AG10803 (cell line): ENCODE data around the gene AAR2.

Experiments
- DNase-seq: peaks from one replicate; pipeline ENCODE4 v3.0.0; 2010; ENCODE audit warnings: low read depth
- H3K4me3 ChIP-seq: 2 replicates; pipeline ENCODE4 v1.5.1; 2011; ENCODE audit warnings: mild to moderate bottlenecking, low read length, control low read depth
- TF ChIP-seq, protein P1 (sequence below): conservative IDR thresholded peaks from 2 replicates; pipeline ENCODE4 v1.5.1; 2011; ENCODE audit warnings: mild to moderate bottlenecking, low read length, control low read depth, inconsistent platforms

Gene AAR2

DNA sequence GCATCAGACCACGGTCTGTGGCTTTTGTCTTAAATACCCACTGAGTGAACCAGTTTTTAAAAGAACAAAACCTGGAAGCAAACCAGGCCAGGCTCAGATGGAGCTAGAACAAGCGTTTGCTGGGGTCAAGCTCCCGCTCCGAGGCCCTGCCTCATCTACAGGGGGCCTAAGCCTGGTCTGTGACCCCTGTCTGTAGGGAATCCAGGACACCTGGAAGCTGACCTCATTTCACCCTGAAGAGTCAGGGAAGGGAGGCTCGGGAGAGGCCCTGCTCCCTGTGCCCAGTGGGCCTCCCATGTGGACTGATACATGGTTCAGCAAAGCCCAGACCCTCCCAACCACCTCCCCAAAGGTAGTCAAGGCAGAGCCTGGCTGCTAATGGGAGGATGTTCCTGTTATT, 43.1 kb downstream of the AAR2 start:
- H3K4me3 ChIP-seq = no peak overlapping the region
- DNase-seq = no peak
- TF ChIP-seq, protein P1, sequence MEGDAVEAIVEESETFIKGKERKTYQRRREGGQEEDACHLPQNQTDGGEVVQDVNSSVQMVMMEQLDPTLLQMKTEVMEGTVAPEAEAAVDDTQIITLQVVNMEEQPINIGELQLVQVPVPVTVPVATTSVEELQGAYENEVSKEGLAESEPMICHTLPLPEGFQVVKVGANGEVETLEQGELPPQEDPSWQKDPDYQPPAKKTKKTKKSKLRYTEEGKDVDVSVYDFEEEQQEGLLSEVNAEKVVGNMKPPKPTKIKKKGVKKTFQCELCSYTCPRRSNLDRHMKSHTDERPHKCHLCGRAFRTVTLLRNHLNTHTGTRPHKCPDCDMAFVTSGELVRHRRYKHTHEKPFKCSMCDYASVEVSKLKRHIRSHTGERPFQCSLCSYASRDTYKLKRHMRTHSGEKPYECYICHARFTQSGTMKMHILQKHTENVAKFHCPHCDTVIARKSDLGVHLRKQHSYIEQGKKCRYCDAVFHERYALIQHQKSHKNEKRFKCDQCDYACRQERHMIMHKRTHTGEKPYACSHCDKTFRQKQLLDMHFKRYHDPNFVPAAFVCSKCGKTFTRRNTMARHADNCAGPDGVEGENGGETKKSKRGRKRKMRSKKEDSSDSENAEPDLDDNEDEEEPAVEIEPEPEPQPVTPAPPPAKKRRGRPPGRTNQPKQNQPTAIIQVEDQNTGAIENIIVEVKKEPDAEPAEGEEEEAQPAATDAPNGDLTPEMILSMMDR = no peak

DNA sequence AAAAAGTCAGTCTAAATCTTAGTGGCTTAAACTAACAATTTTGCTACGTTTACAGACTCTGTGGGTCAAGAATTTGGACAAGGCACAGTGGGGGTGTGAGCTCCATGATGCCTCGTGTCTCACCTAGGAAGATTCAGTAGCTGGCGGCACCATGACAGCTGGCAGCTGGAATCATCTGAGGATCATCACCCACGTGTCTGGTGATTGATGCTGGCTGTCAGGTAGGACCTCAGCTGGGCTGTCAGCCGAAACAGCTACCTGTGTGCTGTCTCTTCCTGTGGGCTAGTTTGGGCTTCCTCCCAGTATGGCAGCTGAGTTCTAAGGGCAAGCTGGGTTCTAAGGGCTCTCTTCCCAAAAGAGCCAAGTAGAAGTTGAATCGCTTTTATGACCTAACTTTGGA, 43.5 kb downstream of the AAR2 start:
- H3K4me3 ChIP-seq = no peak overlapping the region
- no peak for DNase-seq
- TF ChIP-seq, protein P1 = no peak

DNA sequence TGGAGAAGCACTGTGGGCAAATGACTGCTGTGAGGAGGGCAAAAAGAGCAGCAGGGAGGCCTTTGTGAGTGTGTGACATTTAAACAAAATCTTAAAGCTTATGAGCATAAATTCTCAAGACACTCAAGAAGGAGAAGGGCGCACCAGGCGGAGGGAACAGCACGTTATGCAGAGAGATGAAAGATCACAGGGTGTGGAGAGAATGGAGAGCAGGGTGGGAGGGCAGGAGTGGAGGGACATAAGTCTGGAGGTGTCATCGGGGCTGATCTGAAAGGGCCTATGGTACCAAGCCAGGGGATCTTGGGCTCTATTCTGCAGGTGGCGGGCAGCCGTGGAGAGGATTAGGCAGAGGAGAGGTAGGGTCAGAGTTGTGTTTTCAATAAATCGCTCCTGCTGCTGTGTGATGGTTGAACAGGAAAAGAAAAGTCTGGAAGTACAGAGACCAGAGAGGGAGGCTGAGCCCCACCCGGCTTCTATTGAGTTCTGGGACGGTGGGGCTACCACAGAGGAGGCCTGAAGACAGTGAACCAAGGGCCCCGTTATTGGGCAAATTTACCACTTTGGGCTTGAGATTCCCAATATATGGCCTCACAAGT, 45.6 kb downstream of the AAR2 start:
- TF ChIP-seq, protein P1 = no peak
- no peak overlapping the region for H3K4me3 ChIP-seq
- DNase-seq = no peak

DNA sequence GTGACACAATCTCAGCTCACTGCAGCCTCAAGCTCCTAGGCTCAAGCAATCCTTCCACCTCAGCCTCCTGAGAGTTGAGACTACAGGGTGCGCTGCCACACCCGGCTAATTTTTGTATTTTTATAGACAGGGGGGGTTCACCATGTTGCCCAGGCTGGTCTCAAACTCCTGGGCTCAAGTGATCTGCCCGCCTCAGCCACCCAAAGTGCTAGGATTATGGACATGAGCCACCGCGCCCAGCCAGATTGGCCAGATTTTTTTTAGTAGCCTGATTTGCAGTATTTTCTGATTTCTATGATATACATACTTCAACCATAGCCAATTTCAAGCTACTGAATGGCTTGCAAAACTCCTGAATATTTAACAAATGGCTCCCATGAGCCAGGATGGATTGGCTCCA, 48.5 kb downstream of the AAR2 start:
- TF ChIP-seq, protein P1 = no peak
- DNase-seq = no peak

DNA sequence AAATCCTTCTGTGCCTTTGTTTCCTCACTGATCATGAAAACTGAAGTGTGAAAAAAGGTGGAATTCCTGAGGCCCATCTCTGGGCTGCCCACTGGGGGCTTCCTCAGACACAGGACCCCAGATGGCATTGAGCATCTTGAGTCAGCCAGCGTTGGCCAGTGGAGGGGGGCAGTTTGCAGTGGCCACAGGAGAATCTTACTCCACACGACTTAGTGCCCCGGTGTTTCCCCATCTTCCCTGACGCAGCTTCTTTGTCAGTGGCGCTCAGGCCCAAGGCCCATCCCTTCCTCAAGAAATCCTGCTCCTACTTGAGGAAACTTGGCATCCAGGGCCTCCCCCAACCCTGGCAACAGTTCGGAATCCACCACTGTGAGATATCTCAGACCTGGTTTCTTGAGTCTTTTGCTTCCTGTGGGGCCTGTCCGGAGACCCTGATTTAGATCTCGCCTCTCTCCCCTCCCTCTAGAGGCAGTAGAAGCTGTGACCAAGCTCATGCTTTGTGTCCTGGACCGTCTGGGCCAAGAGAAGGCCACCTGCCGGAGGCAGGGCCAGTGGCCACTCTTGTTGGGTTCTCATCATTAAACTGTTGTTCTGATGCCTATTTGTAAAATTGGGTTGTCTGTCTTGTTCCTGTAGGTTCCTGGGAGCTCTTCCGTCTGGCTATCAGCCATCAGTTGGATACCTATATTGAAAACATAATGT, 49.6 kb downstream of the AAR2 start:
- H3K4me3 ChIP-seq = no peak overlapping the region
- no peak for DNase-seq
- TF ChIP-seq, protein P1 = no peak

More for the DNA sequence above, 48.5 kb downstream of the AAR2 start:
- H3K4me3 ChIP-seq = no peak overlapping the region

DNA sequence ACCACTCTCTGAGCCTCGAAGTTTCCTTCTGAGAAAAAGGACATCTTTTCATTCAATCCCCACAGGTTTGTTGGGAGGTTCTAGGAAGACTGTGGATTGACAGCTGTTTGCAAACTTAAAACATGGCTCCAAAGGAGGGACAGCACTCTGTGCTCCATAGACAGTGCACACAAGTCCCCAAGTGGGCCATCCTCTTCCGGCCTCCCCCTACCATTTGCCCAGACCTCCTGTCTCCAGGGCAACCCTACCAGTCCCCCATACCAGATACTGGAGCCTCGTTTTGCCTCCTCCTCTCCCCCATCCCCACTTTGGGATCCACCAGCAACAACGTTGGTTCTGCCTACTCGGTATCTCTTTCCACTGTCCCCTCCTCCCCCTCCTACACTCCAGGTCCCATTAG, 61.4 kb downstream of the AAR2 start:
- DNase-seq = no peak
- TF ChIP-seq, protein P1 = no peak
- no peak overlapping the region for H3K4me3 ChIP-seq

DNA sequence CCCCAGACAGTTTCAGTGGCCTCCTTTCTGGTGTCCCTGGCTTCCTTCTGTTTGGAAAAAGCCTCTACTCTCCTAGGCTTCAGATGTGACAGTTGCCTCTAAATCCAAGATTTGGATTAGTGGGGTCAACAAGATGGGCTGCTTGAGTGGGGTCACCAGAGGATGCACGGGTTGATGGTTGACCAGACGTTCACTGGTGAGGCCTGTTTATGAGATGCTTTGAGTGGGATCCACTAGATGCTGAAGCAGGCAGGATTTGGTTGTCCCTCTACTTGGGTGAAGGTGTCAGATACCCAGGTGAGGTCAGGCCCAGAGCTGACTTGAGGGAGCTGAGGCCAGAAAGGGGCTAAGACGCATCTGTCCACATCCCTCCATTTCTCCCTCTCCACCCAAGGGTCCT, 61.8 kb downstream of the AAR2 start:
- DNase-seq = no peak
- H3K4me3 ChIP-seq = no peak overlapping the region
- TF ChIP-seq, protein P1 = no peak
